ENCODE data around the gene TTLL4.

Gene TTLL4

GRCh38 chr2:218783688-218784087, 73.1 kb downstream of the TTLL4 start:
- no peak for DNase-seq (ENCODE audit: low spot score)

GRCh38 chr2:218785103-218785502, 74.5 kb downstream of the TTLL4 start:
- DNase-seq (ENCODE audit: low spot score): no peak

- DNase-seq (ENCODE audit: low spot score): no peak
These were observed 75.5 kb downstream of the TTLL4 start for GRCh38 chr2:218786133-218786532.

GRCh38 chr2:218788529-218789255, 78.1 kb downstream of the TTLL4 start:
- DNase-seq (ENCODE audit: low spot score): no peak

- no peak for DNase-seq (ENCODE audit: low spot score)
These were observed 81.8 kb downstream of the TTLL4 start for GRCh38 chr2:218792433-218792832.

- no peak for DNase-seq (ENCODE audit: low spot score)
These were observed 86.1 kb downstream of the TTLL4 start for GRCh38 chr2:218796691-218797090.

GRCh38 chr2:218798767-218799504, 88.3 kb downstream of the TTLL4 start:
- DNase-seq (ENCODE audit: low spot score): no peak

GRCh38 chr2:218799990-218800389, 89.4 kb downstream of the TTLL4 start:
- DNase-seq (ENCODE audit: low spot score): no peak

GRCh38 chr2:218802386-218802994, 91.9 kb downstream of the TTLL4 start:
- DNase-seq (ENCODE audit: low spot score): no peak

- DNase-seq (ENCODE audit: low spot score): no peak
These were observed 94.2 kb downstream of the TTLL4 start for GRCh38 chr2:218804817-218805216.
